ENCODE measurements around the gene SOX8.

GRCh38 chr16:951660-952301 is 29.8 kb upstream of the SOX8 start:
- TF ChIP-seq CTCF (IDR thresholded peaks at IDR 0.05; ENCODE audit: insufficient read depth, low read length, poor library complexity, severe bottlenecking): no peak
- TF ChIP-seq EZH2phosphoT487 (conservative IDR thresholded peaks at IDR 0.05; ENCODE audit: low read length): no peak

All from SU-DHL-6 (cell line).